KMS-11 (cell line): ENCODE results near the gene NOC4L.

Experiments
- H2AFZ ChIP-seq: fragments of 200-600 bp; sonication (generic); 2 replicates; pipeline ENCODE4 v1.6.1; 2016; ENCODE audit warnings: antibody characterized with exemption, mixed run types, low read depth
- H3K27ac ChIP-seq: fragments of 200-600 bp; sonication (generic); 2 replicates; pipeline ENCODE4 v1.6.1; 2016; ENCODE audit warnings: mild to moderate bottlenecking, mixed run types
- H3K27me3 ChIP-seq: fragments of 200-600 bp; sonication (generic); 2 replicates; pipeline ENCODE4 v1.6.1; 2017; ENCODE audit warnings: mild to moderate bottlenecking, low read depth, mixed run types, moderate library complexity; ENCODE audit not compliant: insufficient read depth
- H3K36me3 ChIP-seq: fragments of 200-600 bp; sonication (generic); 2 replicates; pipeline ENCODE4 v1.6.1; 2017; ENCODE audit warnings: mild to moderate bottlenecking, mixed run types; ENCODE audit not compliant: insufficient read depth
- H3K4me1 ChIP-seq: fragments of 200-600 bp; sonication (generic); 2 replicates; pipeline ENCODE4 v1.6.1; 2016; ENCODE audit warnings: mild to moderate bottlenecking, low read depth, mixed run types; ENCODE audit not compliant: poor library complexity, severe bottlenecking
- H3K4me2 ChIP-seq: fragments of 200-600 bp; sonication (generic); 2 replicates; pipeline ENCODE4 v1.7.0; 2016; ENCODE audit warnings: mild to moderate bottlenecking, mixed run types
- H3K4me3 ChIP-seq: fragments of 200-600 bp; sonication (generic); IDR thresholded peaks from 2 replicates; pipeline ENCODE4 v1.6.1; 2017; ENCODE audit warnings: low read depth, low read length, mixed read lengths; ENCODE audit not compliant: insufficient read depth
- H3K79me2 ChIP-seq: fragments of 200-600 bp; sonication (generic); 2 replicates; pipeline ENCODE4 v1.6.1; 2016; ENCODE audit warnings: low read depth, mixed run types; ENCODE audit not compliant: insufficient read depth
- H3K9ac ChIP-seq: fragments of 200-600 bp; sonication (generic); 2 replicates; pipeline ENCODE4 v1.6.1; 2016; ENCODE audit warnings: mild to moderate bottlenecking, mixed run types
- H4K20me1 ChIP-seq: fragments of 200-600 bp; sonication (generic); 2 replicates; pipeline ENCODE4 v1.6.1; 2016; ENCODE audit warnings: mild to moderate bottlenecking, mixed run types; ENCODE audit not compliant: insufficient read depth
- CTCF ChIP-seq: fragments of 200-600 bp; sonication (generic); conservative IDR thresholded peaks from 2 replicates; pipeline ENCODE4 v1.6.1; 2017; ENCODE audit warnings: low read depth, mild to moderate bottlenecking, antibody characterized with exemption, low read length, moderate library complexity, mixed read lengths

The NOC4L gene

GRCh38 chr12:132180648-132181546 is 36.6 kb downstream of the NOC4L start:
- no peak overlapping the region for H3K4me3 ChIP-seq
- H3K36me3 ChIP-seq, result no peaks in the 10 kb centered on the region
- no peaks in the 10 kb centered on the region for H4K20me1 ChIP-seq
- no peaks in the 10 kb centered on the region for H3K4me1 ChIP-seq
- H3K27me3 ChIP-seq, result peaks cover 10% of the 10 kb centered on the region; the same call in 1 of the 2 replicates
- no peak for TF ChIP-seq CTCF
- no peaks in the 10 kb centered on the region for H3K79me2 ChIP-seq
- H2AFZ ChIP-seq, result no peak overlapping the region
- H3K9ac ChIP-seq, result no peak overlapping the region
- H3K4me2 ChIP-seq, result no peak overlapping the region
- no peak overlapping the region for H3K27ac ChIP-seq

- Histone ChIP-seq H3K79me2 (no peaks in the 10 kb centered on the region), H3K27ac (no peak overlapping the region), H3K4me3 (no peak overlapping the region), H3K4me2 (no peak overlapping the region), H3K36me3 (no peaks in the 10 kb centered on the region), H4K20me1 (no peaks in the 10 kb centered on the region), H2AFZ (no peak overlapping the region), H3K27me3 (peaks cover 10% of the 10 kb centered on the region; the same call in 1 of the 2 replicates), H3K4me1 (no peaks in the 10 kb centered on the region), H3K9ac (no peak overlapping the region)
- TF ChIP-seq CTCF, result no peak
Measured at GRCh38 chr12:132181570-132182200, 37.4 kb downstream of the NOC4L start.

- H3K36me3 ChIP-seq, result no peaks in the 10 kb centered on the region
- no peak overlapping the region for H3K9ac ChIP-seq
- H3K4me2 ChIP-seq, result no peak overlapping the region
- no peak overlapping the region for H2AFZ ChIP-seq
- no peaks in the 10 kb centered on the region for H3K79me2 ChIP-seq
- no peak for TF ChIP-seq CTCF
- no peaks in the 10 kb centered on the region for H4K20me1 ChIP-seq
- no peak overlapping the region for H3K27ac ChIP-seq
- peaks cover 10% of the 10 kb centered on the region; the same call in 1 of the 2 replicates for H3K27me3 ChIP-seq
- H3K4me1 ChIP-seq, result no peaks in the 10 kb centered on the region
- no peak overlapping the region for H3K4me3 ChIP-seq
Measured at GRCh38 chr12:132182206-132182710, 38.0 kb downstream of the NOC4L start.

- no peaks in the 10 kb centered on the region for H3K36me3 ChIP-seq
- H3K4me3 ChIP-seq, result no peak overlapping the region
- no peaks in the 10 kb centered on the region for H3K4me1 ChIP-seq
- peaks cover 10% of the 10 kb centered on the region; the same call in 1 of the 2 replicates for H3K27me3 ChIP-seq
- no peak overlapping the region for H3K4me2 ChIP-seq
- H3K79me2 ChIP-seq, result no peaks in the 10 kb centered on the region
- H3K27ac ChIP-seq, result no peak overlapping the region
- H3K9ac ChIP-seq, result no peak overlapping the region
- no peak overlapping the region for H2AFZ ChIP-seq
- H4K20me1 ChIP-seq, result no peaks in the 10 kb centered on the region
- TF ChIP-seq CTCF, result no peak
Measured at GRCh38 chr12:132182711-132183365, 38.6 kb downstream of the NOC4L start.
